ENCODE data around the gene TP53TG5.

Gene TP53TG5

DNA sequence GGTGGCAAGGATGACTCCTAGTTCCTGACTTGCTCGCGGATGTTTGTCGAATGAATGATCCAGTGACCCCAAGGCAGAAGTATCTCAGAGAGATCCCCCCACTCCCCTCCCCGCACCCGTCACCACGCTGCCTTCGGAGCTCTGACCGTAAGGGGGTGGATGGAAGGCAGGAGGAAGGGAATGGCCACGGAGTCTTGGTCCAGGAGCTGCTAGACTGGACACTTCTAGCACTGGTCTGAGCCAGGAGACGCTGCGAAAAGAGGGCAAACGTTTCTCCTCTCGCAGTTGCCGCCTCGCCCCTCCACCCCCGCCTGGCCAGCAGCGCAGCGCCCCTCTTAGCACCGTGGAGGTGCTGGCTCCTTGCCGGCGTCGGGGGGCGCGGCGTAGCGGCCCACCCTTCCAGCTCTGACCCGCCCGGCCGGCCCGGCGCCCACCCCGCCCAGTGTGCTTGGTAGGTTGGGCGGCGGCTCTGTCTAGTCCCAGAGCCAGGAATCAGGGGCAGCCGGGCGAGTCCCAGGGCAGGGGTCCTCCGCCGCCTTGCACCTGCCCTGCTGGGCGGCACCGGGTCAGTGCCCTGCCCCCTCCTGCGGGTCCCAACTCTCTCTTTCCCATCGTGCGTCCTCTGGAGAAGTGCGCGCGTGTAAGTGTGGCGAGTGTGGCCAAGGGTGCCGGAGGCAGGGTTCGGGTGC lies 27.6 kb upstream of the TP53TG5 start:
- no peak for DNase-seq (ENCODE audit: low read depth in 2 of 2, low spot score in 1 of 2)

DNA sequence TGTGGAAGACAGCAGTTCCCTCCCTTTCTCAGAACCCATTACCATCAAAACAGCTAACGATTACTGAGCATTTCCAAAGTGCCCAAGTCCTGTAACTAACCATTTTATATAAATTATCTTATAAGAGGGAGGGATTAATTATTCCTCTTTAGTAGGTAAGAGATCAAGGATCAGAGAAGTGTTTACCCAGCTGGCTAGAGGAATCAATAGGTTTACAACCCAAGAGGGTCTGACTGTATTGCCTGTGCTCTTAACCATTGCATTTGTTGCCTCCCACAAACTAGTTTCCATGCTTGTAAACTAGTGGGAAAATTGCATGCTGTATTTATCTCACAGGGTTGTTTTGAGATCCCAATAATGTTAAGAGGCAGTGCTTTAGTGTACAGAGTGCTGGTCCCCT lies 26.3 kb upstream of the TP53TG5 start:
- no peak for DNase-seq (ENCODE audit: low read depth in 2 of 2, low spot score in 1 of 2)

- DNase-seq (ENCODE audit: low read depth in 2 of 2, low spot score in 1 of 2) = no peak
Measured at GRCh38 chr20:45402946-45403345, 24.8 kb upstream of the TP53TG5 start.

GRCh38 chr20:45400346-45401031 lies 22.4 kb upstream of the TP53TG5 start:
- no peak for DNase-seq (ENCODE audit: low read depth in 2 of 2, low spot score in 1 of 2)

GRCh38 chr20:45399018-45399417 lies 20.9 kb upstream of the TP53TG5 start:
- DNase-seq (ENCODE audit: low read depth in 2 of 2, low spot score in 1 of 2) = no peak

GRCh38 chr20:45395114-45395415 lies 16.9 kb upstream of the TP53TG5 start:
- no peak for DNase-seq (ENCODE audit: low read depth in 2 of 2, low spot score in 1 of 2)

DNA sequence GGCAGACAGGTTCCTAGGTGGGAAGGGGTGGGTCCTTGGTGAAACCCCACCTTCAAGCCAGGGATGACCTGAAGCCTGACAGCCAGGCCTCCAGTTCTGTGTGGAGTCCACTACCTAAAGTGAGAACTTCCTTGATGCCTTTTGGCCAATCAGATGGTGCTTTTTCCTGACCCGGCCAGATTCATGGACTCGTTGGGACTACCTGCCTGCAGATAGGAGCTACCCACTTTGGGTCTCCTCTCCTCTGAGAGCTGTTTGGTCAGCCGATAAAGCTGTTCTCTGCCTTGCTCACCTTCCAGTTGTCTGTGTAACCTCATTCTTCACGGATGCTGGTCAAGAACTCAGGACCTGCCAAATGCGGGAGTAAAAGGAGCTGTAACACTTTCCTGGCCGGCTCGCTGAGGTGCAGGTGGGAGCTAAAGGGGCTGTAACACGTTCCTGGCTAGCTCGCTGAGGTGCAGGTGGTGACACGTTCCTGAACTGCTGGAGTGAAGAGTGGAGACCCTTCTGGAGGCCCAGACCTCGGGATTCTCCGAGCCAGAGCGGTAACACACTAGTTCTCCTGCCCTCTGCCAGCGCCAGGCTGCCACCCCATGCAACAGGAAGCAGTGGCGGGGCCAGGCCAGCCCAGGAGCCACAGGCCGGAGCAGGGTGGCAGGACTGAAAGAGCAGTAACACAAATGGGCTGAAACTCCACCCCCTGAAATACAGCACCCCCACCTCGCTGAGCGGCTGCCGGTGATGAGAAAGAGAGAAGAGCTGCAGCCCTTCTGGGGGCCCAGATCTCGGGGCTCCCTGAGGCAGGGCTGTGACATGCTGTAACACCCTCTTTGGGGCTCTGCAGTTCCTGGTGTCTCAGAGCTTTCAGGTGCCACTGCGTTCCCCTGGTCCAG lies 16.3 kb upstream of the TP53TG5 start:
- no peak for DNase-seq (ENCODE audit: low read depth in 2 of 2, low spot score in 1 of 2)

- no peak for DNase-seq (ENCODE audit: low read depth in 2 of 2, low spot score in 1 of 2)
Measured at GRCh38 chr20:45392733-45393132, 14.6 kb upstream of the TP53TG5 start.

DNA sequence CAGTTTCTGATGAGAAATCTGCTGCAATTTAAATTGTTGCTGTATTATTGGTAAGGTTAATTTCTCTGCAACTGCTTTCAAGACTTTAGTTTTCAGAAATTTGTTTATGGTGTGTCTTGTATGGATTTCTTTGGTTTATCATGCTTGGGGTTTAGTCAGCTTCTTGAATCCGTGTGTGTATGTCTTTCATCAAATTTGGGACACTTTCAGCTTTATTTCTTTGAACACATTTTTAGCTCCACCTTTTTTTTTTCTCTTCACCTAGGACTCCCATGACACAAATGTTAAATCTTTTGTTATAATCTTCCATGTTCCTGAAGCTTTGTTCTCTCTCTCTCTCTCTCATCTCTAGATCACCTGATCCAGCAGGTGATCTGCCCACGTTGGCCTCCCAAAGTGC lies 13.4 kb upstream of the TP53TG5 start:
- DNase-seq (ENCODE audit: low read depth in 2 of 2, low spot score in 1 of 2) = no peak

GRCh38 chr20:45390931-45391330 lies 12.8 kb upstream of the TP53TG5 start:
- DNase-seq (ENCODE audit: low read depth in 2 of 2, low spot score in 1 of 2) = no peak

DNA sequence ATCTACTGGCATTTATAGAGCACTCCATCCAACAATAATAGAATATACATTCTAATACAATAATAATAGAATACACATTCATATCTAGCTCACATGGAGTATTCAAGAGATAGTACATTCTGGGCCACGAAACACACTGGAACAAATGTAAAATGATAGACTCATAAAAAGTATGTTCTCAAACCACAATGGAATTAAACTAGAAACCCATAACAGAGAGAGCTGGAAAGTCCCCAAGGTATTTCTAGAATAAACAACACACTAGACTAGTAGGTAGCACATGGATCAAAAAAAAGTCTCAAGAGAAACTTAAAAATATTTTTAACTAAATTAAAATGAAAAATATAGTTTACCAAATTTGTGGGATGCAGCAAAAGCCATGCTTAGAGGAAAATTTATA lies 9.1 kb upstream of the TP53TG5 start:
- no peak for DNase-seq (ENCODE audit: low read depth in 2 of 2, low spot score in 1 of 2)

GRCh38 chr20:45377269-45377668 lies 856 bp downstream of the TP53TG5 start:
- DNase-seq (ENCODE audit: low read depth in 2 of 2, low spot score in 1 of 2) = no peak

DNA sequence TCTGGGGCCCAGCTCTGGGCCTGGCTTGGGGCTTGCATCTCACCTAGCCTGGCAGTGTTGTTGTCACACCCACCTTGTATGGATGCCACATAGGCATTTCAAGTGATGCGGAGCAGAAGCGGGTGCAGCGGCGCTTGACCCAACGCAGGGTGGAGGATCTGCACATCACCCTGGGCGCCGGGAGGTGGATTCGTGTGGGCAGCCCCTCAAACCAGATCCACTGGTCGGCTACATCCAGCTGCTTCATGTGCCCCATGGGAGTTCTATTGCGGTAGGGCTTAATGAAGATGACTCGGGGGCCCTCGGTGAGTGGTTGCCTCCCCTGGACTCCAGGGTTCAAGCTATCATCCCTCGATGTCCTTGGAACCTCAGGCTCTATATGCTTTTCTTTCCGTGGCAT lies 3.2 kb downstream of the TP53TG5 start:
- no peak for DNase-seq (ENCODE audit: low read depth in 2 of 2, low spot score in 1 of 2)

DNA sequence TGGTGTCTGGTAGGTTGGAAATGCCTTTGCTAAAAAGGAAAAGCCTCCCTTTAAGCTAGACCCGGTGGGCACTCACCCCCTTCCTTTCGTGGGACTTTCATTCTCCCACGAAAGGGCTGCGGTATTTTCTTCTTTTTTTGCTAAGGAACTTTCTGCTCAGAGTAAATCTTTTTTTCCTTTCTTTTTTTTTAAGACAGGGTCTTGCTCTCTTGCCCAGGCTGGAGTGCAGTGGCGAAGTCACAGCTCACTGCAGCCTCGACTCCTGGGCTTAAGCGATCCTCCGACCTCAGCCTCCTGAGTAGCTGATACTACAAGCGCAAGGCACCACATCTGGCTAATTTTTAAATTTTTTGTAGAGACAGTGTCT lies 4.0 kb downstream of the TP53TG5 start:
- DNase-seq (ENCODE audit: low read depth in 2 of 2, low spot score in 1 of 2) = no peak

DNA sequence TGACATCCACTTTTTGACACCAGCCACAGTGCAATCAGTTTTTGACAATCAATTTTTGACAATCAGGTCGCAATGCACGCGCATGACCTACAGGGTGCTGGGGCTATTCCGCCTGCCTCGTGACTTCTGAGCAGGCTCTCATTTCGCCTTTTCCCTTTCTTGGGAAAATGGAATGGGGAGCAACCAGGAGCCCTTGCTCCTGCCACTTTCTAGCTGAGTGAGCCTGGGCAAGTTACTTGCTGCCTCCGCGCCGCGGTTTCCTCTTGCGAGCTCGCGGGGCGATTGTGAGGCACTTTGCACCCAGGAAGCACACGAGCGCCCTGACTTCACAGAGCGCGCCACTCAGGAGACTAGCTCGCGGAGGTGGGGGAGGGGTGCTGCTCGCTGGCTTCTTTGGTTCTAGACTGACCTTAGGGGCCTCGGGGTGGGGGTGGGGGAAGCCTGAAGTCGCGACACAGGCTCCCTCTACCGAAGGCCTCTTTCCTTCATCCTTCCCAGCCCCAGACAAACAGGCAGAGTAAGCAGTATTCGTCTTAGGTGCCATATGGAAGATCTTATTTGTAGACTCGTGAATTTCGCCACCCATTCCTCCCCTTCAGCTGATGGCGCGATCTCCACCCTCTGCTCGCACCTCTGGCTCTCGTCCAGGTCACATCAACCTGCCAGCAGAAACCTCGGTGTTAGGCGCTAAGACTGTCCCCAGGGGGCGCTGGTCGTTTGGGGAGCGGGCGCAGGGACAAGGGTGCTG lies 4.6 kb downstream of the TP53TG5 start:
- peak; percentile 77 to 90 for DNase-seq (ENCODE audit: low read depth in 2 of 2, low spot score in 1 of 2)

- DNase-seq (ENCODE audit: low read depth in 2 of 2, low spot score in 1 of 2) = no peak
Measured at GRCh38 chr20:45372646-45373352, 5.3 kb downstream of the TP53TG5 start.

DNA sequence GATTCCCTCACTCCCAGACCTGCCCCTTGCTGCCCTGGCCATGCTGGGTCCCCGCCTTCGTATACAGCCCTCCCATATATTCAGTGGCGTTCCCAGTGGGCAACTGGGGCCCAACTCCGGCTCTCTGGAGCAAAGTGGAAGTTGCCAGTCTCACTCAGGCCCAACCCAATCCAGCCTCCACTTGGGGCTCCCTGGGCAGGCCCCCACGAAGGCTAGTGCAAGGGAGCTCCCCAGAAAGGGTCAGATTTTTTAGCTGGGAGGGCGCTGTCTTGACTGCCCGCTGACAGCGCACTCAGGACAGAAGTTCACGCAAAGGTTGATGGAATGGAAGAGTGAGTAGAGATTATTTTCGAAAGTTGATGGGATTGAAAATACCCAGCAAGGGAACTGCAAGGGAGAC lies 5.9 kb downstream of the TP53TG5 start:
- no peak for DNase-seq (ENCODE audit: low read depth in 2 of 2, low spot score in 1 of 2)

DNA sequence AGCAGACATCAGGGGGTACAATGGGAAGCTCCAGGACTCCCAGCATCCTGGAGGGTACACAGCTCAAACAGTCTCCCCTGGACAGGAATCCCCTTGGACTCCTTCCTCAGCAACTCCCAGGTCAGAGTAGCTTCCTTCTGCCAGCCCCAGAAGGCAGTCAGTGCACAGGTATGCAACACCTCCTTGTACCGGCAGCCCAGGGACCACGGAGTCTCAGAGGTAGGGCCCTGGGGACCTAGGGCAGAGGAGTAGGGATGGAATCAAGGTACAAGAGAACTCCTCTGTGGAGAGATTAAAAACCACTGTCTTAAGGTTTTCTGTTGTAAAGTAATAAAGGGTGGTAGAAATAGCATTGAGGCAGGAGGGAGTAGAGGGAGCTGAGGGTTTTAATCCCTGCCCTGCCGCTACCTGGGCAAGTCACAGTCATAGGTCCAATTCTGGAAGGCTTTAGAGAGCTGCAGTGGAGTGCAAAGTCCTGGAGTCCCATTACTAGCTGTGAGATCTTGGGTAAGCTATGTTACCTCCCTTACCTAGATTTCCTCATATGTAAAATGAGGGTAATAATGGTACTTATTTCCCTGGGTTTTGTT lies 7.5 kb downstream of the TP53TG5 start:
- no peak for DNase-seq (ENCODE audit: low read depth in 2 of 2, low spot score in 1 of 2)

- no peak for DNase-seq (ENCODE audit: low read depth in 2 of 2, low spot score in 1 of 2)
Measured at GRCh38 chr20:45368221-45368980, 9.7 kb downstream of the TP53TG5 start.

- no peak for DNase-seq (ENCODE audit: low read depth in 2 of 2, low spot score in 1 of 2)
Measured at GRCh38 chr20:45367126-45367525, 11.0 kb downstream of the TP53TG5 start.

Measured in stimulated activated CD8-positive, alpha-beta memory T cell treated with anti-CD3 and anti-CD28 coated beads, Interleukin-4, amount 100 ng/mL, for 4 hours (primary cell).